HG03066 (cell line): Measurements from ENCODE around the gene STRA8.

Experiments used
- ATAC-seq: cut with Tn5 transposase; IDR thresholded peaks from one replicate; pipeline ENCODE4 v1.9.1; 2021; ENCODE audit warnings: low read depth; ENCODE audit not compliant: unreplicated experiment

Gene STRA8

GRCh38 chr7:135300913-135301765 lies 67.5 kb downstream of the STRA8 start:
- no peak for ATAC-seq
